Breast epithelium (tissue), 3 donors: ENCODE results near the gene HEATR5A.

ENCODE experiments used
- POLR2A ChIP-seq: fragments of 450-650 bp; IDR thresholded peaks from one replicate; pipeline ENCODE4 v1.6.1; 2016; ENCODE audit warnings: antibody characterized with exemption, mild to moderate bottlenecking, moderate library complexity
- TF ChIP-seq, protein P1 (sequence below), 3 donors: fragments of 450-650 bp; IDR thresholded peaks; one replicate each; pipeline ENCODE4 v1.5.1; 2016 to 2017; ENCODE audit warnings: antibody characterized with exemption in 3 of 3, mild to moderate bottlenecking in 3 of 3, moderate library complexity in 3 of 3

DNA sequence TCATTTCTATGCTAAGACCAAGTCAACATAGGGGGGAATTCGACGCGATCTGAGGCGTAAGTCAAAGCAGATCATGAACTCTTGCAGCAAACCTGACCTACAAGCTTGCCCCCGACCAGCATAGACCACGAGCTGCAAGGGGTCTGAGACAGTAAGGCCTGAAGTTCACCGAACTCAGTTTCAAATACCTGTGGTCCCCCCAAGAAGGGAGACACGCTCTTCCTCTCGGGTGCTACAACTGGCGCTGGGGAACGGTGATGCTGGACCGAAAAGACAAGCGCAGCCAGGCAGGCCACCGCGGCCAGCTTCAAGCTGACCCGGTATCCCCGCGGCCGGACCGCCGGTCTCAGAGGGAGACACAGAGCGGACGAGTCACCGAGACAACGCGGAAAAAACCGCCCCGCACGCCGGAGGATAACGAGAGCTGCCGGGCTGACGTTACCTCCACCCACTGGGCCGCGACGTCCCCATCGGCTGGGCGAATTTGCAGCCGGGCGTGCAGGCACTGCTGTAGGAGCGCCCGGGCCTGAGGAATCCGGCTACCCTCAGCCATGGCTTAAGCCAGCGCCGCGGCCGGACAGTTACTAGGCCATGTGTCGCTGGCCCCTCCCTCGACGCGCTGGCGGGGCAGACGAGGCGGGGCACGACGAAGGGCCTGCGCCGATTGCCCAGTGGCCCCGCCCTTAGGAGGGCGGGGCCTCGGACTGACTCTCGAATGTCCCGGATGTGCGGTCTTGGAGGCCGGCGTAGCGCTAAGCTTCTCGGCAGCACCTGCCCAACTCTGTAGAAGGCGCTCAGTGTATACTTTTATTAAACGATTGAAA lies 36.7 kb upstream of the HEATR5A start, which contains the start of gene DTD2:
- TF ChIP-seq, protein P1, sequence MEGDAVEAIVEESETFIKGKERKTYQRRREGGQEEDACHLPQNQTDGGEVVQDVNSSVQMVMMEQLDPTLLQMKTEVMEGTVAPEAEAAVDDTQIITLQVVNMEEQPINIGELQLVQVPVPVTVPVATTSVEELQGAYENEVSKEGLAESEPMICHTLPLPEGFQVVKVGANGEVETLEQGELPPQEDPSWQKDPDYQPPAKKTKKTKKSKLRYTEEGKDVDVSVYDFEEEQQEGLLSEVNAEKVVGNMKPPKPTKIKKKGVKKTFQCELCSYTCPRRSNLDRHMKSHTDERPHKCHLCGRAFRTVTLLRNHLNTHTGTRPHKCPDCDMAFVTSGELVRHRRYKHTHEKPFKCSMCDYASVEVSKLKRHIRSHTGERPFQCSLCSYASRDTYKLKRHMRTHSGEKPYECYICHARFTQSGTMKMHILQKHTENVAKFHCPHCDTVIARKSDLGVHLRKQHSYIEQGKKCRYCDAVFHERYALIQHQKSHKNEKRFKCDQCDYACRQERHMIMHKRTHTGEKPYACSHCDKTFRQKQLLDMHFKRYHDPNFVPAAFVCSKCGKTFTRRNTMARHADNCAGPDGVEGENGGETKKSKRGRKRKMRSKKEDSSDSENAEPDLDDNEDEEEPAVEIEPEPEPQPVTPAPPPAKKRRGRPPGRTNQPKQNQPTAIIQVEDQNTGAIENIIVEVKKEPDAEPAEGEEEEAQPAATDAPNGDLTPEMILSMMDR (IDR thresholded peaks at IDR 0.05): no peak
- TF ChIP-seq POLR2A: peak; percentile 58
